Measurements from ENCODE around the gene ERG28. TPM values are rescaled to one million over a fixed set of nuclear protein-coding genes. Genes with fewer than 3 reads are reported as not detected.

The ERG28 gene
- total RNA-seq, 2 experiments from 2014 or later, result 25.9 to 26.8 TPM

DNA sequence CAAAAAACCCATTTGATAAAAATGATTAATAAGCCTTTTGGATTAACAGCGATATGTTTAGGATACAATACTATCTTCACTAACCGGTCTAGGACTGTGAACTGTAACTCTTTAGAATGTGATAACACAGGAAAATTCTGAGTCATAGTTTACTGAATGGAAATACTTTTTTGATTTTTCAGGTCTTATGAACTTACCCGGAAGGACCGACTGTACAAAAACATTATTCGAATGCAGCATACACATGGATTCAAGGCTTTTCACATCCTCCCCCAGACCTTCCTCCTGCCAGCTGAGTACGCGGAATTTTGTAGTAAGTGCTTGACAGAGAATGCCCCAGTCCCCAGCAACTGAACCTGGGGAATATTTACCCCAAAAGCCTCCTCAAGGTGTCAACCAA, 29.3 kb upstream of the ERG28 start:
- Mint-ChIP-seq H3K4me3 (no peak overlapping the region), H3K9me3 (peaks cover 10% of the 10 kb centered on the region), H3K36me3 (peaks cover 35% of the 10 kb centered on the region), H3K27ac (no peak overlapping the region), H3K4me1 (ENCODE audit: low read depth) (peaks cover 13% of the 10 kb centered on the region), H3K27me3 (no peaks in the 10 kb centered on the region)
- CTCF ChIA-PET, result interaction anchor here (1.1 kb wide), 1 partner anchor 36 kb away, joined by 3 read pairs; no protein-coding TSS in a partner anchor
- intact Hi-C loops (cut with micrococcal nuclease), result no loop called here
- no peak for DNase-seq
- POLR2A ChIA-PET, result no interaction called here

DNA sequence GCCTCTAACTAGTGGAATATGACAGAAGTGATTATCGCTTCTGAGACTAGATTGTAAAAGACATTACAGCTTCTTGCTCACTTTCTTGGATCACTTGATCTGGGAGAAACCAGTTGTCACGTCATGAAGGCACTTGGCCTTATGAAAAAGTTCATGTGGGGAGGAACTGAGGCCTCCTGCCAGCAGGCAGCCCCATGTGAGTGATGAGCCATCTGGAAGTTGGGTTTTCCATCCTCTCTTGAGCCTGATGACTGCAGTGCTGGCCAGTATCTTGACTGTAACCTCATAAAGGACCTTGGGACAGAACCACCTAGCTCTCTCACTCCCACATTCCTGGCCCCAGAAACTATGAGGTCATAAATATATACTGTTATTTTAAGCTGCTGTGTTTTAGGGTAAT, 28.3 kb upstream of the ERG28 start:
- intact Hi-C loops (cut with micrococcal nuclease), result no loop called here
- no peak overlapping the region for H3K27ac Mint-ChIP-seq
- DNase-seq, result no peak
- peaks cover 13% of the 10 kb centered on the region for H3K4me1 Mint-ChIP-seq (ENCODE audit: low read depth)
- ChIA-PET CTCF (interaction anchor here (1.1 to 1.5 kb wide), 3 partner anchors 20 to 111 kb away, joined by 3 to 6 read pairs (median 3); no protein-coding TSS in a partner anchor), POLR2A (no interaction called here)
- H3K27me3 Mint-ChIP-seq, result no peaks in the 10 kb centered on the region
- H3K9me3 Mint-ChIP-seq, result peaks cover 1% of the 10 kb centered on the region
- peaks cover 32% of the 10 kb centered on the region for H3K36me3 Mint-ChIP-seq
- H3K4me3 Mint-ChIP-seq, result no peak overlapping the region

DNA sequence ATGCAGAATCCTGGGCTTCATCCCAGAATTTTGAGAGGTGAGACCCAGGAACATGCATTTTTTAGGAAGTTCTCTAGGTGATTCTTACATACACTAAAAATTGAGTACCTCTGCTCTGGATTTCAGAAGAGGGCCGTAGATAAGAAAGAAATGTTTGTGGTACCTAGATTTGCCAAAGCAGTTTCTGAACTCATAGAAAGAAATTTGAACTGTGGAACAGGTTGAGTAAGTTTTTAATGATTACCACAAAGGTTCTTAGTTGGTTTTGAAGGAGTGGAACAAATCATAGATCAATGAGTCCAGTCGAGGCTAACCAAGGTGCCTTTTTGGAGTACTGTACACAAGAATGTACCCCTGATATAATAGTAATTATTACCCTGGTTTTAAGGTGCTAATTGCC, 25.2 kb upstream of the ERG28 start:
- intact Hi-C loops (cut with micrococcal nuclease), result no loop called here
- H3K4me1 Mint-ChIP-seq (ENCODE audit: low read depth), result peaks cover 13% of the 10 kb centered on the region
- no peak overlapping the region for H3K27ac Mint-ChIP-seq
- no peaks in the 10 kb centered on the region for H3K9me3 Mint-ChIP-seq
- no peak for DNase-seq
- H3K4me3 Mint-ChIP-seq, result no peak overlapping the region
- H3K27me3 Mint-ChIP-seq, result no peaks in the 10 kb centered on the region
- POLR2A ChIA-PET, result no interaction called here
- H3K36me3 Mint-ChIP-seq, result peaks cover 34% of the 10 kb centered on the region
- CTCF ChIA-PET, result no interaction called here

DNA sequence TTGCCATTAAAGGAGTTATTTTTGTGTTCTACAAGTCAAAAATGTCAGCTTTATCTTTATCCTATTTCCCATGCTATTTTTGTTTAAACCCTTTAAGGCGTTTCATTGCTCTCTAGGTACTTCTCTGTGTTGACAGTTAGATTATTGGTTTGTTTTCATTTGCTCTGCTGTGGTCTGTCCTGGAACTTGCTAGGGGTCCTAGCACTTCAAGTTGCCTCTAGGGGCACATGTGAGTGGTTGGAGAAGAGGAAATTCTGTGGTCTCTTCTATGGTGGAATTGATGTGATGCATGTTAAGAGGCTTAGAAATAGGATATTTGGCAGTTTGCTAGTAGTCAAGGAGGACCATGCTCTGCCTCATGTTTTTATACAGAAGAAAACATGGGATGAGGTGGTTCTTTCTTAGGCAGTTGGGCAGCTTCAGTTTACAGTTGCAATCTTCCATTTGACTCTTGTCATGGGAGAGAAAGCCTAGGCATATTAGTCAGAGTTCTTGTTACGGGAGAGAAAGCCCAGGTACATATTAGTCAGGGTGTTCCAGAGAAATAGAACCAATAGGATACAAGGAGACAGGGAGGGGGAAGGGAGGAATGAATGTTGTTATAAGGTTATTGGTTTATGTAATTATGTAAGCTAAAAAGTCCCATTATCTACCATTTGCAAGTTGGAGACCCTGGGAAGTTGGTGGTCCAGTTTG, 14.7 kb upstream of the ERG28 start:
- ChIA-PET CTCF (no interaction called here), POLR2A (interaction anchor here (0.6 kb wide), 1 partner anchor 382 kb away, joined by 7 read pairs; no protein-coding TSS in a partner anchor)
- H3K4me3 Mint-ChIP-seq, result no peak overlapping the region
- no peaks in the 10 kb centered on the region for H3K27me3 Mint-ChIP-seq
- no peak for DNase-seq
- no peaks in the 10 kb centered on the region for H3K9me3 Mint-ChIP-seq
- intact Hi-C loops (cut with micrococcal nuclease), result no loop called here
- no peak overlapping the region for H3K27ac Mint-ChIP-seq
- peaks cover 31% of the 10 kb centered on the region for H3K36me3 Mint-ChIP-seq
- H3K4me1 Mint-ChIP-seq (ENCODE audit: low read depth), result peaks cover 25% of the 10 kb centered on the region

DNA sequence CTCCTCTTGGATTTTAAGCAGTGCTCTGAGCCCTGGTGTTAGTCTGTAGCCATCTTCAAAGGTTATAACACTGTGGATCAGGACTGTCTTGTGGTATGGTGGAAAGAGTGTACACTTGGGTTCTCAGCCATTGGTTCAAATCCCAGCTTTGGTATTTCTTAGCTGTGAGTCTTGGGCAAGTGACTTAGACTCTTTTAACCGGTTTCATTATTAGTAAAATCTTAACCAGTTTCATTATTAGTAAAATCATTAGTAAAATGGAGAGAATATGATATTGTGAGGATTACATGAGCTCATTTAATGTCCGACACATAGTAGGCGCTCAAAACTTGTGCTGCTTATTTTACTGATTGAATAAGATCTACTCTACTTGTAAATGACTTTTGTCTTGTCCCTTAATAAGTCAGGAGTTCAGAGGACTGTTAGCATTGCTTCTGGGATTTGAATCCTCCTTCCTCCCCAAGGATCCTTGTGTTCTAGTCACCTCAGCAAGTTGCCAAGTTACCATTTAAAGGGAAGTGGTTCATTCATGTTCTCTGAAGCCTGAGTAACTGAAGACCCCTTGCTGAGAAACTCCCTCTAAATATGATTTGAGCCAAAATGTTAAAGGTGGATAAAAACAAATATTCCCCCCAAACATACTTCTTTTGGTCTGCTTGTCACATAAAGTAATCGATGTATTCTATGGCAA, 12.8 kb upstream of the ERG28 start:
- peak overlapping the region; percentile 40 for H3K27ac Mint-ChIP-seq
- peaks cover 36% of the 10 kb centered on the region for H3K36me3 Mint-ChIP-seq
- no peak overlapping the region for H3K4me3 Mint-ChIP-seq
- ChIA-PET CTCF (interaction anchor here (0.7 to 2.3 kb wide), 4 partner anchors 13 to 102 kb away, joined by 3 to 11 read pairs (median 4); partner anchors contain the start of genes ERG28 and TTLL5), POLR2A (interaction anchor here (2.3 kb wide), 1 partner anchor 13 kb away, joined by 9 read pairs; the partner anchor contains the start of genes ERG28 and TTLL5)
- peaks cover 27% of the 10 kb centered on the region for H3K4me1 Mint-ChIP-seq (ENCODE audit: low read depth)
- H3K27me3 Mint-ChIP-seq, result no peaks in the 10 kb centered on the region
- intact Hi-C loops (cut with micrococcal nuclease), result loop anchor here (1.0 kb wide), 2 partner anchors 32 to 51 kb away; no protein-coding TSS in a partner anchor
- no peaks in the 10 kb centered on the region for H3K9me3 Mint-ChIP-seq
- no peak for DNase-seq

DNA sequence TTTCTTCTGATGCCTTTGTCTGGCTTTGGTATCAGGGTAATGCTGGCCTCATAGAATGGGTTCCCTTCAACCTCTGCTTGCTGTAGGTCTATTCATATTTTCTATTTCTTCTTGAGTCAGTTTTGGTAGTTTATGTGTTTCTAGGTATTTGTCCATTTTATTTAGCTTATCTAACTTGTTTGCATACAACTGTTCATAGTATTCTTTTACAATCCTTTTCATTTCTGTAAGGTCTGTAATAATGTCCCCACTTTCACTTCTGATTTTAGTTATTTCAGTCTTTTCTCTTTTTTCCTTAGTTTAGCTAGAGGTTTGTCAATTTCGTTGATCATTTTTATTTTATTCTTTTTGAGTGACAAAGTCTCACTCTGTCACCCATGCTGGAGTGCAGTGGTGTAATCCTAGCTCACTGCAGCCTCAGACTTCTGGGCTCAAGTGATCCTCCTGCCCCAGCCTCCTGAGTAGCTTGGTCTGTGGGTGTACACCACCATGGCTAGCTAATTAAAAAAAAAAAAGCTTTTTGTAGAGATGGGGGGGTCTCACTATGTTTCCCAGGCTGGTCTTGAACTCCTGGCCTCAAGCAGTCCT, 12.0 kb upstream of the ERG28 start:
- Mint-ChIP-seq H3K36me3 (peaks cover 35% of the 10 kb centered on the region), H3K4me1 (ENCODE audit: low read depth) (peaks cover 27% of the 10 kb centered on the region), H3K4me3 (no peak overlapping the region), H3K27me3 (no peaks in the 10 kb centered on the region), H3K9me3 (no peaks in the 10 kb centered on the region), H3K27ac (no peak overlapping the region)
- intact Hi-C loops (cut with micrococcal nuclease), result loop anchor here (1.0 kb wide), 2 partner anchors 33 to 52 kb away; no protein-coding TSS in a partner anchor
- no peak for DNase-seq
- ChIA-PET POLR2A (interaction anchor here (2.3 kb wide), 1 partner anchor 12 kb away, joined by 9 read pairs; the partner anchor contains the start of genes ERG28 and TTLL5), CTCF (interaction anchor here (0.7 to 2.3 kb wide), 6 partner anchors 12 to 184 kb away, joined by 3 to 11 read pairs (median 4); partner anchors contain the start of genes ERG28 and TTLL5)

DNA sequence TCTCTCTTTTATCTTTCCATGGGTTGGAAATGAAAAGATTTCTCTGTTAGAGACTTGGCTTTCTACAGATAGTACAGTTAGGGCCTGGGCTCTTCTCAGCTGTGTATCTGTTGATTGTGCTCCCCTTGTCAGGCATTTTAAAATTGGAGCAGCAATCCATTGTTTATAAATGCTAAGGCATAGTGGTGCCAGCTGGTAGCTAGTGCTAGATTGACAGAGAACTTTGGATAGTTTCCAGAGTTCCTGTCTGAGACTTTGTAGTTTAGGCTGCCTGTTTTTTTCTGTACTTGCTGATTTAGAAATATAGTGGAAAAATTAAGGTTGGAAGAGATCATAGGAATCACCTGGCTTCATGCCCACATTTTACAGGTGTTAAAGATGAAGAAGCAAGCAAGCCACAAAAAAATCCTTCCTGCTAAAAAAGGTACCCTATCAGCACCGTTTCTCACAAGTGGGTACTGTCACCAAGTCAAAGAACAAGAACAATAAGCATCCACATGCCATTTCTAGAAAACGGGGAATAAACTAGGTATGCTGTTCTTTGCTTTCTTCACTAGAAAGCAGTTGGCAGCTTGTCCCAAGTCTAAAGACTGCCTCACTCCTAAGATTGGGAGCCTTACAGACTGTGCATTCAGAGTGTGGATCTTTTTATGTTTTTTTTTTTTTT, 6.6 kb upstream of the ERG28 start:
- intact Hi-C loops (cut with micrococcal nuclease), result no loop called here
- POLR2A ChIA-PET, result no interaction called here
- H3K36me3 Mint-ChIP-seq, result peaks cover 27% of the 10 kb centered on the region
- no peaks in the 10 kb centered on the region for H3K27me3 Mint-ChIP-seq
- no peak for DNase-seq
- no peak overlapping the region for H3K4me3 Mint-ChIP-seq
- no peaks in the 10 kb centered on the region for H3K9me3 Mint-ChIP-seq
- CTCF ChIA-PET, result no interaction called here
- peaks cover 12% of the 10 kb centered on the region for H3K4me1 Mint-ChIP-seq (ENCODE audit: low read depth)
- H3K27ac Mint-ChIP-seq, result no peak overlapping the region

DNA sequence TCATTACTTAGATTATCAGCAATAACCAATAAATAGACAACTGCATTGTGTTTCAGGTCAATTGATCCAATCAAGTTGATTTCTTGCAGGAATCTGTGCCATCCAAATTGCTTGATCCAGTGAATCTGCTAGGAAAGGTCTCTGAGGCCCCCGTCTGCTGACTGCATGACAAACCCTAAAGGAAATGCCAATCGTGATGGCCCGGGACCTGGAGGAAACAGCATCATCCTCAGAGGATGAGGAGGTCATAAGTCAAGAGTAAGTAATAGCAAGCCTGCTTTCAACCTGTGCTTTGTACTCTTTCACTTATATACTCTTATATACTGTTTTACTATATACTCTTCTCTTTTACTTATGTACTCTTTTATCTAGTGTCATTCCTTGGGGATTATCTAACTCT, 2.3 kb upstream of the ERG28 start:
- POLR2A ChIA-PET, result no interaction called here

DNA sequence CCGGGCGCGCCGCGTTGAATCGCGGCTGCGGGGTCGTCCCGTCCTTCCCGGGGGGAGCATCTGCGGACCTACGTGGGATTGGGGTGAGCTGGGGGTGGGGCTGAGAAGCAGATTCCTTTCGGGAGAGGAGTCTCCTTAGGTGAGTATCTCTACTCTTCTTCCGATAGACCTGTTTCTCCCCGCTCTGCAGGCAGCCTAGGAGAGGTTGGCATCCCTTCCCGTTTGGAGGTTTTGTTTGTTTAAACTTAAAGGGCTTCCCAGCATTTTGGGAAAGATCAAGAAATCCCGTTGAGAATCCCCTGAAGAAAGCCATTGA, 781 bp upstream of the ERG28 start:
- no peak for DNase-seq
- Mint-ChIP-seq H3K4me1 (ENCODE audit: low read depth) (peaks cover 34% of the 10 kb centered on the region), H3K27ac (peak overlapping the region; percentile 90), H3K27me3 (no peaks in the 10 kb centered on the region), H3K4me3 (peak overlapping the region; percentile 96), H3K9me3 (no peaks in the 10 kb centered on the region), H3K36me3 (peaks cover 13% of the 10 kb centered on the region)
- POLR2A ChIA-PET, result interaction anchor here (0.6 to 1.9 kb wide), 8 partner anchors 11 to 321 kb away, joined by 3 to 9 read pairs (median 4); partner anchors contain the start of genes FLVCR2 and TGFB3
- CTCF ChIA-PET, result interaction anchor here (0.6 to 14.0 kb wide), 3 partner anchors 12 to 592 kb away, joined by 3 to 336 read pairs (median 3); partner anchors contain the start of genes FLVCR2 and ZC2HC1C
- intact Hi-C loops (cut with micrococcal nuclease), result loop anchor here (1.0 to 5.0 kb wide), 6 partner anchors 139 to 534 kb away; partner anchors contain the start of genes BATF, NEK9 and TMED10

More for the DNA sequence above, 2.3 kb upstream of the ERG28 start:
- CTCF ChIA-PET, result interaction anchor here (1.2 to 2.2 kb wide), 3 partner anchors 8 to 319 kb away, joined by 3 to 7 read pairs (median 5); partner anchors contain the start of gene TGFB3
- H3K4me3 Mint-ChIP-seq, result peak overlapping the region; percentile 18
- intact Hi-C loops (cut with micrococcal nuclease), result loop anchor here (5.0 kb wide), 2 partner anchors 486 to 536 kb away; partner anchors contain the start of genes NEK9 and TMED10
- no peaks in the 10 kb centered on the region for H3K9me3 Mint-ChIP-seq
- no peak for DNase-seq
- H3K4me1 Mint-ChIP-seq (ENCODE audit: low read depth), result peaks cover 31% of the 10 kb centered on the region
- H3K36me3 Mint-ChIP-seq, result peaks cover 13% of the 10 kb centered on the region
- no peaks in the 10 kb centered on the region for H3K27me3 Mint-ChIP-seq
- H3K27ac Mint-ChIP-seq, result no peak overlapping the region

DNA sequence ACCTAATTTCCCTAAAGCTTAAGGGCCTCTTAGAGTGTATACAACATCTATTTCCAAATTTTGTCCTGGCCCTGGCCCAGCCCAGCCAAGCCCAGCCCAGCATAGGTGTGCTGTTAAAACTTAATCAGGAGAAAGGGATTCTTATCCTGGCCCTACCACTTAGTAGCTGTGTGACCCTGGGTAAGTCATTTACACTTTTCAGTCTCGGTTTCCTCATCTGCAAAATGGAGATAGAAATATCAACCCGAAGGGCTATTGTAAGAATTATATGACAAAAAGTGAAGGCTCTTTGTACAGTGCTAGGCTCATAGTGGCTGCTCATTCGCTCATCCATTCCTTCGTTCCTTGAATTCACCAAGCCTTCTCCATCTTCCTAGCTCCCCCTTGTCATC, 442 bp downstream of the ERG28 start:
- ChIA-PET POLR2A (interaction anchor here (0.6 to 1.9 kb wide), 10 partner anchors 9 to 322 kb away, joined by 3 to 9 read pairs (median 4); partner anchors contain the start of genes BATF, FLVCR2 and TGFB3), CTCF (interaction anchor here (0.7 to 14.0 kb wide), 9 partner anchors 11 to 322 kb away, joined by 3 to 336 read pairs (median 5); partner anchors contain the start of gene FLVCR2)
- intact Hi-C loops (cut with micrococcal nuclease), result loop anchor here (2.0 to 5.0 kb wide), 5 partner anchors 137 to 533 kb away; partner anchors contain the start of genes BATF, NEK9 and TMED10
- H3K4me1 Mint-ChIP-seq (ENCODE audit: low read depth), result peaks cover 34% of the 10 kb centered on the region
- H3K4me3 Mint-ChIP-seq, result peak overlapping the region; percentile 96
- peak overlapping the region; percentile 90 for H3K27ac Mint-ChIP-seq
- H3K9me3 Mint-ChIP-seq, result no peaks in the 10 kb centered on the region
- no peaks in the 10 kb centered on the region for H3K27me3 Mint-ChIP-seq
- H3K36me3 Mint-ChIP-seq, result peaks cover 12% of the 10 kb centered on the region
- no peak for DNase-seq

DNA sequence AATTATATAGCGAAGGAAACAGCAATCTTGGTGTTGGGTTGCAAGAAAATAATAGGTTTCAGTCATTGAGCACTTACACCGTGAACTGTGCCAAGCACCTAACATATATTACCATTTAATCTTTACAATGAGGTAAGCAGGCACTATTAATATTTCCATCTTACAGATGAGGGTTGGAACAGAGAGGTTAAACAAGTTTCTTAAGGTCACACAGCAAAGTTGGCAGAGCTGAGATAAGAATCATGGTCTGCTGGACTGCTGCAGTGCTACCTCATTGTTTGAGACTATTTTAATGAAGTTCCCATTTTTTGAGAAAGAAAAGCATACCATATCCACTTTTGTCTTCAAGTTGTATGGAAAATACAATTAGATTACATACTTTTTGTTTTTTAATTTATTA, 1.7 kb downstream of the ERG28 start:
- peaks cover 10% of the 10 kb centered on the region for H3K36me3 Mint-ChIP-seq

More for the DNA sequence above, 1.7 kb downstream of the ERG28 start:
- Mint-ChIP-seq H3K9me3 (no peaks in the 10 kb centered on the region), H3K4me1 (ENCODE audit: low read depth) (peaks cover 36% of the 10 kb centered on the region), H3K27ac (peak overlapping the region; percentile 46), H3K4me3 (no peak overlapping the region), H3K27me3 (no peaks in the 10 kb centered on the region)
- DNase-seq, result no peak
- ChIA-PET POLR2A (no interaction called here), CTCF (interaction anchor here (0.6 to 14.0 kb wide), 2 partner anchors 85 to 718 kb away, joined by 4 to 336 read pairs; partner anchors contain the start of gene FLVCR2)
- intact Hi-C loops (cut with micrococcal nuclease), result no loop called here

Data from activated CD4-positive, alpha-beta memory T cell treated with anti-CD3 and anti-CD28 coated beads for 36 hours (primary cell).